ENCODE measurements around the gene PPP1R9B.

GRCh38 chr17:50184611-50185398, 34.3 kb upstream of the PPP1R9B start:
- TF ChIP-seq POLR2AphosphoS5 (IDR thresholded peaks at IDR 0.05; ENCODE audit: low read depth, low read length) = no peak
- TF ChIP-seq SIN3A (IDR thresholded peaks at IDR 0.05; ENCODE audit: borderline replicate concordance, insufficient read depth, low read length) = no peak
- no peak for TF ChIP-seq TAF1 (IDR thresholded peaks at IDR 0.05; ENCODE audit: borderline replicate concordance, insufficient read depth, low read length)
- no peak for TF ChIP-seq REST (IDR thresholded peaks at IDR 0.05; ENCODE audit: insufficient read depth in 1 of 2, low read depth in 2 of 2, low read length in 2 of 2)
